SK-N-SH treated with all-trans-retinoic acid at 6 μM for 48 hours (cell line): ENCODE data around the gene CTR9.
A peak's percentile ranks its signal among the peaks of the same experiment; 100 is the strongest.

ENCODE experiments used
- ATAC-seq: fragments of 200-7000 bp; cut with Tn5 transposase; 3 replicates; pipeline ENCODE4 v1.9.1; 2020; ENCODE audit warnings: mild to moderate bottlenecking, moderate library complexity
- CSDC2 ChIP-seq: fragments of 250-450 bp; sonication (Bioruptor Pico); IDR thresholded peaks from 2 replicates; pipeline ENCODE4 v1.5.0; 2020; ENCODE audit warnings: mild to moderate bottlenecking, moderate library complexity
- GLIS3 ChIP-seq: fragments of 250-450 bp; sonication (Bioruptor Pico); IDR thresholded peaks from 2 replicates; pipeline ENCODE4 v1.5.0; 2020; ENCODE audit warnings: mild to moderate bottlenecking, moderate library complexity
- ISL1 ChIP-seq: fragments of 250-450 bp; sonication (Bioruptor Pico); IDR thresholded peaks from 2 replicates; pipeline ENCODE4 v2.1.2; 2022; ENCODE audit warnings: mild to moderate bottlenecking, moderate library complexity
- PPARA ChIP-seq: fragments of 250-450 bp; sonication (Bioruptor Pico); IDR thresholded peaks from 2 replicates; pipeline ENCODE4 v1.5.0; 2020; ENCODE audit warnings: mild to moderate bottlenecking, borderline replicate concordance
- RARB ChIP-seq: fragments of 250-450 bp; sonication (Bioruptor Pico); IDR thresholded peaks from 2 replicates; pipeline ENCODE4 v1.8.0; 2021; ENCODE audit warnings: mild to moderate bottlenecking, moderate library complexity
- SNAI2 ChIP-seq: fragments of 250-450 bp; sonication (Bioruptor Pico); IDR thresholded peaks from 2 replicates; pipeline ENCODE4 v1.5.0; 2020; ENCODE audit warnings: mild to moderate bottlenecking, moderate library complexity
- TCF4 ChIP-seq: fragments of 250-450 bp; sonication (Bioruptor Pico); IDR thresholded peaks from 2 replicates; pipeline ENCODE4 v1.8.0; 2021; ENCODE audit warnings: mild to moderate bottlenecking, moderate library complexity, borderline replicate concordance
- TOX ChIP-seq: fragments of 250-450 bp; sonication (Bioruptor Pico); IDR thresholded peaks from 2 replicates; pipeline ENCODE4 v1.8.0; 2021; ENCODE audit warnings: mild to moderate bottlenecking, moderate library complexity, borderline replicate concordance
- ZFP3 ChIP-seq: fragments of 250-450 bp; sonication (Bioruptor Pico); IDR thresholded peaks from 2 replicates; pipeline ENCODE4 v1.5.0; 2020; ENCODE audit warnings: mild to moderate bottlenecking, moderate library complexity
- ZNF565 ChIP-seq: fragments of 450-650 bp; formaldehyde crosslinking; conservative IDR thresholded peaks from 2 replicates; pipeline ENCODE4 v1.5.0; 2020; ENCODE audit warnings: low read depth, mild to moderate bottlenecking, moderate library complexity
- ZNF70 ChIP-seq: fragments of 450-650 bp; formaldehyde crosslinking; IDR thresholded peaks from 2 replicates; pipeline ENCODE4 v1.5.0; 2020; ENCODE audit warnings: mild to moderate bottlenecking, moderate library complexity
- TF ChIP-seq, protein P1 (sequence below): fragments of 250-450 bp; sonication (Bioruptor Pico); IDR thresholded peaks from 2 replicates; pipeline ENCODE4 v1.5.0; 2020; ENCODE audit warnings: mild to moderate bottlenecking, moderate library complexity
- TF ChIP-seq, protein P2 (sequence below): fragments of 250-450 bp; sonication (Bioruptor Pico); IDR thresholded peaks from 2 replicates; pipeline ENCODE4 v1.5.1; 2021; ENCODE audit warnings: mild to moderate bottlenecking, moderate library complexity
- TF ChIP-seq, protein P3 (sequence below): fragments of 250-450 bp; sonication (Bioruptor Pico); IDR thresholded peaks from 2 replicates; pipeline ENCODE4 v1.5.1; 2020; ENCODE audit warnings: low read depth, mild to moderate bottlenecking, moderate library complexity
- TF ChIP-seq, protein P4 (sequence below): fragments of 250-450 bp; sonication (Bioruptor Pico); IDR thresholded peaks from 2 replicates; pipeline ENCODE4 v1.8.0; 2021; ENCODE audit warnings: low read depth, mild to moderate bottlenecking, moderate library complexity, borderline replicate concordance

CTR9 gene

DNA sequence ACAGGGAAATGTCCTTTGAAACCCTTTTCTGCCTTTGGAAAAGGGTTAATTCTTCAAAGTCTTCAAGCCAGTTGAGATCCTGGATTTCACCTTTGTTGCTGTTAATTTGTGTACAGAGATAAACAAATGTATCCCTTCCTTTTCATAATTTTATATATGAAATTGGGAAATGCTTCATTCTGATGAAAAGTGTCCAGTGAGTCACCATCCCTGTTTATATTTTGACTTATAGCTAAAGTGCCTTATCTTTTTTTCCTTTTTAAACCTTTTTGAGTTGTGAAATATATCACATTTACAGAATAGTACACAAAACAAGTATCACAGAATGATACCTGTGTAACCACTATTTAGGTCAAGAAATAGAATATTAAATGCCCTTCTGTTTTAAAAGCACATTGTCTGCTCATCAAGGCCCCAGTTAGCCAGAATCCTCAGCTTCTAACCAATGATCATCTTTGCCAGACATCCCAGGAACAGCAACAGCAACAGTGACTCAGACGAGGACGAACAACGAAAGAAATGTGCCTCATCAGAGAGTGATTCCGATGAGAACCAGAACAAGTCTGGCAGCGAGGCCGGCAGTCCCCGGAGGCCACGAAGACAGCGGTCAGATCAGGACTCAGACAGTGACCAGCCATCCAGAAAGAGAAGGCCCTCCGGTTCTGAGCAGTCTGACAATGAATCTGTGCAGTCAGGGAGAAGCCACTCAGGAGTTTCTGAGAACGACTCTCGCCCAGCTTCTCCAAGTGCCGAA, 27.3 kb downstream of the CTR9 start:
- TF ChIP-seq CSDC2 (CRISPR knock-in tag) (peak; percentile 92), SNAI2 (CRISPR knock-in tag) (peak; percentile 94; the same call in 1 of the 2 replicates), TCF4 (CRISPR knock-in tag) (peak; percentile 56; the same call in 1 of the 2 replicates), ZFP3 (peak; percentile 86), GLIS3 (CRISPR knock-in tag) (0 out of 2 replicates have a peak, but pooled peaks have one; percentile 22), ZNF70 (CRISPR knock-in tag) (peak; percentile 29; the same call in 1 of the 2 replicates), RARB (CRISPR knock-in tag) (no peak), ISL1 (peak; percentile 52)
- TF ChIP-seq, protein P1, sequence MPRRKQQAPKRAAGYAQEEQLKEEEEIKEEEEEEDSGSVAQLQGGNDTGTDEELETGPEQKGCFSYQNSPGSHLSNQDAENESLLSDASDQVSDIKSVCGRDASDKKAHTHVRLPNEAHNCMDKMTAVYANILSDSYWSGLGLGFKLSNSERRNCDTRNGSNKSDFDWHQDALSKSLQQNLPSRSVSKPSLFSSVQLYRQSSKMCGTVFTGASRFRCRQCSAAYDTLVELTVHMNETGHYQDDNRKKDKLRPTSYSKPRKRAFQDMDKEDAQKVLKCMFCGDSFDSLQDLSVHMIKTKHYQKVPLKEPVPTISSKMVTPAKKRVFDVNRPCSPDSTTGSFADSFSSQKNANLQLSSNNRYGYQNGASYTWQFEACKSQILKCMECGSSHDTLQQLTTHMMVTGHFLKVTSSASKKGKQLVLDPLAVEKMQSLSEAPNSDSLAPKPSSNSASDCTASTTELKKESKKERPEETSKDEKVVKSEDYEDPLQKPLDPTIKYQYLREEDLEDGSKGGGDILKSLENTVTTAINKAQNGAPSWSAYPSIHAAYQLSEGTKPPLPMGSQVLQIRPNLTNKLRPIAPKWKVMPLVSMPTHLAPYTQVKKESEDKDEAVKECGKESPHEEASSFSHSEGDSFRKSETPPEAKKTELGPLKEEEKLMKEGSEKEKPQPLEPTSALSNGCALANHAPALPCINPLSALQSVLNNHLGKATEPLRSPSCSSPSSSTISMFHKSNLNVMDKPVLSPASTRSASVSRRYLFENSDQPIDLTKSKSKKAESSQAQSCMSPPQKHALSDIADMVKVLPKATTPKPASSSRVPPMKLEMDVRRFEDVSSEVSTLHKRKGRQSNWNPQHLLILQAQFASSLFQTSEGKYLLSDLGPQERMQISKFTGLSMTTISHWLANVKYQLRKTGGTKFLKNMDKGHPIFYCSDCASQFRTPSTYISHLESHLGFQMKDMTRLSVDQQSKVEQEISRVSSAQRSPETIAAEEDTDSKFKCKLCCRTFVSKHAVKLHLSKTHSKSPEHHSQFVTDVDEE (CRISPR knock-in tag): peak; percentile 93
- TF ChIP-seq, protein P2, sequence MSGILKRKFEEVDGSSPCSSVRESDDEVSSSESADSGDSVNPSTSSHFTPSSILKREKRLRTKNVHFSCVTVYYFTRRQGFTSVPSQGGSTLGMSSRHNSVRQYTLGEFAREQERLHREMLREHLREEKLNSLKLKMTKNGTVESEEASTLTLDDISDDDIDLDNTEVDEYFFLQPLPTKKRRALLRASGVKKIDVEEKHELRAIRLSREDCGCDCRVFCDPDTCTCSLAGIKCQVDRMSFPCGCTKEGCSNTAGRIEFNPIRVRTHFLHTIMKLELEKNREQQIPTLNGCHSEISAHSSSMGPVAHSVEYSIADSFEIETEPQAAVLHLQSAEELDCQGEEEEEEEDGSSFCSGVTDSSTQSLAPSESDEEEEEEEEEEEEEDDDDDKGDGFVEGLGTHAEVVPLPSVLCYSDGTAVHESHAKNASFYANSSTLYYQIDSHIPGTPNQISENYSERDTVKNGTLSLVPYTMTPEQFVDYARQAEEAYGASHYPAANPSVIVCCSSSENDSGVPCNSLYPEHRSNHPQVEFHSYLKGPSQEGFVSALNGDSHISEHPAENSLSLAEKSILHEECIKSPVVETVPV (CRISPR knock-in tag): no peak
- ATAC-seq: peak; percentile 95

DNA sequence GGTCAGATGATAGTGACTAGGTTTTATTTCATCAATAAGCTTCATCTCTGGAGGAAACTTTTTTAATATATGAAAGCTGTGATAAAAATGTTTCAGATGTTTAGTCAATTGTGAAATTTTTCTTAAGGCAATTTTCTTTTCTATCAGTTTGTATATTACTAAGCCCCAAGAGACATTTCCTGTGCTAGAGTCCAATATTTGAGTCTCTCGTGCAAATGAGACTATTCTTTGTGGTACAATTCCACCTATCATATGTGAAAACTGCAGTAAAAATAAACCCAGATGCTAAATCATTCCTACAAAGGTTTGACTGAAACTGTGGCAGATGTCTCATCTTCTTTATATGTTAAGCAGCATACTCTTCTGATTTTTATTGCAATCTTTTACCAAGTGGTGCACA, 28.0 kb downstream of the CTR9 start:
- TF ChIP-seq, protein P3, sequence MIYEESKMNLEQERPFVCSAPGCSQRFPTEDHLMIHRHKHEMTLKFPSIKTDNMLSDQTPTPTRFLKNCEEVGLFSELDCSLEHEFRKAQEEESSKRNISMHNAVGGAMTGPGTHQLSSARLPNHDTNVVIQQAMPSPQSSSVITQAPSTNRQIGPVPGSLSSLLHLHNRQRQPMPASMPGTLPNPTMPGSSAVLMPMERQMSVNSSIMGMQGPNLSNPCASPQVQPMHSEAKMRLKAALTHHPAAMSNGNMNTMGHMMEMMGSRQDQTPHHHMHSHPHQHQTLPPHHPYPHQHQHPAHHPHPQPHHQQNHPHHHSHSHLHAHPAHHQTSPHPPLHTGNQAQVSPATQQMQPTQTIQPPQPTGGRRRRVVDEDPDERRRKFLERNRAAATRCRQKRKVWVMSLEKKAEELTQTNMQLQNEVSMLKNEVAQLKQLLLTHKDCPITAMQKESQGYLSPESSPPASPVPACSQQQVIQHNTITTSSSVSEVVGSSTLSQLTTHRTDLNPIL: no peak
- no peak for TF ChIP-seq CSDC2 (CRISPR knock-in tag)
- TF ChIP-seq ZNF70 (CRISPR knock-in tag): no peak
- no peak for TF ChIP-seq TOX (CRISPR knock-in tag)
- no peak for TF ChIP-seq ZNF565 (CRISPR knock-in tag)
- TF ChIP-seq, protein P4, sequence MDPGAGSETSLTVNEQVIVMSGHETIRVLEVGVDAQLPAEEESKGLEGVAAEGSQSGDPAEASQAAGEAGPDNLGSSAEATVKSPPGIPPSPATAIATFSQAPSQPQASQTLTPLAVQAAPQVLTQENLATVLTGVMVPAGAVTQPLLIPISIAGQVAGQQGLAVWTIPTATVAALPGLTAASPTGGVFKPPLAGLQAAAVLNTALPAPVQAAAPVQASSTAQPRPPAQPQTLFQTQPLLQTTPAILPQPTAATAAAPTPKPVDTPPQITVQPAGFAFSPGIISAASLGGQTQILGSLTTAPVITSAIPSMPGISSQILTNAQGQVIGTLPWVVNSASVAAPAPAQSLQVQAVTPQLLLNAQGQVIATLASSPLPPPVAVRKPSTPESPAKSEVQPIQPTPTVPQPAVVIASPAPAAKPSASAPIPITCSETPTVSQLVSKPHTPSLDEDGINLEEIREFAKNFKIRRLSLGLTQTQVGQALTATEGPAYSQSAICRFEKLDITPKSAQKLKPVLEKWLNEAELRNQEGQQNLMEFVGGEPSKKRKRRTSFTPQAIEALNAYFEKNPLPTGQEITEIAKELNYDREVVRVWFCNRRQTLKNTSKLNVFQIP (CRISPR knock-in tag): no peak
- no peak for TF ChIP-seq GLIS3 (CRISPR knock-in tag)
- TF ChIP-seq PPARA (CRISPR knock-in tag): no peak
- TF ChIP-seq, protein P2 (CRISPR knock-in tag): no peak
- TF ChIP-seq, protein P1 (CRISPR knock-in tag): no peak
- no peak for ATAC-seq

DNA sequence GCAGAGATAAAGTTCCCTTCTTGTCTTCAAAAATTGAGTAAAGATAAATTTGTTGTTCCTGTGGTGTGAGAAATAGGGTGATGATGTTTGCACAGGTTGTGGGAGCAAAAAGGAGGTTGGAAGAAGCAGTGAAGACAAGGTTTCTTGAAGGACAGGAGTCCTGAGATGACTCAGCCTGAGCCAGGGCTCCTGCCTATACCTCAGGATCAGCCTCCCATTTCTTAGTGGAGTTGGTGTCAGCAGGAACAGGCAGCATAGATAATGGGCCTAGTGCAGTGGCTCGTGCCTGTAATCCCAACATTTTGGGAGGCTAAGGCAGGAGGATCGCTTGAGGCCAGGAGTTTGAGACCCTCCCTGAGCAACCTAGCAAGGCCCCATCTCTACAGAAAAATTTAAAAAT, 29.0 kb downstream of the CTR9 start:
- peak; percentile 92 for TF ChIP-seq ZFP3
- TF ChIP-seq, protein P2 (CRISPR knock-in tag): no peak
- no peak for ATAC-seq
